Measurements from ENCODE around the gene VEPH1.

- no peak for TF ChIP-seq CTCF (IDR thresholded peaks at IDR 0.05)
- no peak for TF ChIP-seq EZH2 (IDR thresholded peaks at IDR 0.05; ENCODE audit: borderline replicate concordance, insufficient read depth, low read depth, low read length, poor library complexity, severe bottlenecking)
Measured at GRCh38 chr3:157512534-157512933, 9.3 kb upstream of the VEPH1 start.

All from B cell (primary cell).